ENCODE results near the gene FAM78B.

DNA sequence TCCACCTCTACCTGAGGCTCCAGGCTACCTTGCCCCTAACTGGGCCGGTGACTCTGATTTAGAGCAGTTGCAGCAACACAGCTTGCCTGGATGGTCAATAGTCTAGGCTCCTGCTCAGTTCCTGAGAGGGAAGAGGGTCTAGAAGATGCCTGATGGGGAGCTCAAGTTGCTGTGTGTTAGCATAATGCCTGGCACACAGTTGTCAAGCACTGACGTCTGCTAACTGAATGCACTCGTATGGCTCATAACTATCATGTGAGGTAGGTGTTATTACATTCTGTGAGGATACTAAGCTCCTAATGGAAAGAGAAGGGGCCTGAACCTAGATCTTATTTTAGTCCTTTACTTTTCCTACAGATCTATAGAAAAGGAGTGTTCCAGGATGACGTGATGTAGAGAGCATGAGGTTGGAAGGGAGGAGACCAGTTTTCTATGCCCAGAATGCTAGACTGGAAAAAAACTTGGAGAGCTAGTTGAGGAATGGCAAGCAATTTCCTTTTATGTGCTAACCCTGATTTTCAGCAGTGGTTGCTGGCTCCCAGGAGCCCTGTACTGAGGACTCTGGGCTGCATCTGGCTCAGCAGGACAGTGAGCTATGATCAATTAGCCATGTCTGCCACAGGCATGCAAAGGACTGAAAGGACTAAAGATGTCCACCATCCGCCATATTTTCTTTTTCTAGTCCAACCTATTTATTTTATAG lies 30.0 kb downstream of the FAM78B start:
- TF ChIP-seq EZH2 (IDR thresholded peaks at IDR 0.05; ENCODE audit: low read length, unreplicated experiment), result no peak
- TF ChIP-seq, protein P1, sequence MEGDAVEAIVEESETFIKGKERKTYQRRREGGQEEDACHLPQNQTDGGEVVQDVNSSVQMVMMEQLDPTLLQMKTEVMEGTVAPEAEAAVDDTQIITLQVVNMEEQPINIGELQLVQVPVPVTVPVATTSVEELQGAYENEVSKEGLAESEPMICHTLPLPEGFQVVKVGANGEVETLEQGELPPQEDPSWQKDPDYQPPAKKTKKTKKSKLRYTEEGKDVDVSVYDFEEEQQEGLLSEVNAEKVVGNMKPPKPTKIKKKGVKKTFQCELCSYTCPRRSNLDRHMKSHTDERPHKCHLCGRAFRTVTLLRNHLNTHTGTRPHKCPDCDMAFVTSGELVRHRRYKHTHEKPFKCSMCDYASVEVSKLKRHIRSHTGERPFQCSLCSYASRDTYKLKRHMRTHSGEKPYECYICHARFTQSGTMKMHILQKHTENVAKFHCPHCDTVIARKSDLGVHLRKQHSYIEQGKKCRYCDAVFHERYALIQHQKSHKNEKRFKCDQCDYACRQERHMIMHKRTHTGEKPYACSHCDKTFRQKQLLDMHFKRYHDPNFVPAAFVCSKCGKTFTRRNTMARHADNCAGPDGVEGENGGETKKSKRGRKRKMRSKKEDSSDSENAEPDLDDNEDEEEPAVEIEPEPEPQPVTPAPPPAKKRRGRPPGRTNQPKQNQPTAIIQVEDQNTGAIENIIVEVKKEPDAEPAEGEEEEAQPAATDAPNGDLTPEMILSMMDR (conservative IDR thresholded peaks at IDR 0.05; ENCODE audit: low read depth, low read length), result no peak
